DND-41 (cell line): ENCODE data around the gene VWA8.

Experiments used
- CTCF ChIP-seq: IDR thresholded peaks from 2 replicates; pipeline ENCODE4 v1.5.1; 2012; ENCODE audit warnings: borderline replicate concordance, low read length, moderate library complexity, mild to moderate bottlenecking; ENCODE audit not compliant: poor library complexity, severe bottlenecking; ENCODE audit errors: extremely low read depth
- EZH2 ChIP-seq: IDR thresholded peaks from 3 replicates; pipeline ENCODE4 v1.6.1; 2012; ENCODE audit warnings: borderline replicate concordance, low read depth, mild to moderate bottlenecking, moderate library complexity, low read length, inconsistent platforms; ENCODE audit not compliant: severe bottlenecking

DNA sequence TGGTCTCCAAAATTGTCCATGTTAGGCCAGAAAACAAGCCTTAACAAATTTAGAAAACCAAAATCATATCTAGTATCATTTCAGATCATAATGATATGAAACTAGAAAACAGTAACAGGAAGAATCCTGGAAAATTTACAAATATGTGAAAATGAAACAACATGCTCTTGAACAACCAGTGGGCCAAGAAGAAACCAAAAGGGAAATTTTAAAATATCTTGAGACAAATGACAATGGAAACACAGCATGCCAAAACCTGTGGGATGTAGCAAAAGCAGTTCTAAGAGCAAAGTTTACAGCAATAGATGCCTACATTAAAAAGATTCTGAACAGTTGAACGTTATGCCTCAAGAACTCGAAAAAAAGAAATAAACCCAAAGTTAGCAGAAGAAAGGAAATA is 32.6 kb downstream of the VWA8 start:
- TF ChIP-seq CTCF (no peak), EZH2 (no peak)
